Hematopoietic multipotent progenitor cell treated with erythropoietin and hydrocortisone succinate and interleukin-3 and kit ligand, for 17 days (in vitro differentiated cells): ENCODE measurements around the gene KIF1B.
"Not testable (repeated sequence)": the region's sequence is repeated elsewhere in the genome, so short reads cannot be mapped to it uniquely, and the experiment has no call there.

ENCODE experiments used
- DNase-seq: peaks from one replicate; pipeline ENCODE4 v3.0.0-alpha.2; 2015; ENCODE audit warnings: low spot score

KIF1B gene

GRCh38 chr1:10426535-10426848, 216.1 kb downstream of the KIF1B start:
- not testable (repeated sequence) for DNase-seq

- no peak for DNase-seq
Observed at GRCh38 chr1:10428984-10429383, 218.6 kb downstream of the KIF1B start.

GRCh38 chr1:10429868-10430215, 219.5 kb downstream of the KIF1B start:
- no peak for DNase-seq

- DNase-seq = peak; percentile 82
Observed at GRCh38 chr1:10430216-10431069, 220.1 kb downstream of the KIF1B start, which contains the start of gene CENPS. TSS of gene CENPS (plus strand) at chr1:10430433. CDS start at chr1:10430518, 85 bp downstream.
